HEK293 (cell line): Measurements from ENCODE around the gene ZMYND15.
A peak's percentile ranks its signal among the peaks of the same experiment; 100 is the strongest.

Experiments
- CTCF ChIA-PET: fragments of 350-600 bp; formaldehyde crosslinking; extraction: SDS; loops from one replicate; lab custom pipeline; 2021; ENCODE audit warnings: antibody characterized with exemption; lab: Yijun Ruan, JAX
- POLR2A ChIA-PET: fragments of 300-600 bp; formaldehyde crosslinking; extraction: SDS; loops from one replicate; lab custom pipeline; 2020; ENCODE audit warnings: antibody characterized with exemption, inconsistent platforms; lab: Yijun Ruan, JAX
- H3K27ac ChIP-seq: fragments of 200-500 bp; sonication (Bioruptor generic); 2 replicates; pipeline ENCODE4 v1.5.1; 2014; ENCODE audit warnings: low read depth, low read length, control low read depth, inconsistent platforms; ENCODE audit errors: extremely low read depth
- H3K36me3 ChIP-seq, 2 experiments: fragments of 200-500 bp in 1 of 2; sonication (Bioruptor generic) in 1 of 2; 1 replicate in 1 of 2; 2 replicates in 1 of 2; pipeline ENCODE4 v1.5.1; 2014 to 2017; ENCODE audit warnings: inconsistent platforms in 2 of 2, low read length in 2 of 2; ENCODE audit not compliant: control insufficient read depth in 2 of 2, insufficient read depth in 1 of 2
- H3K4me1 ChIP-seq: fragments of 200-500 bp; sonication (Bioruptor generic); 2 replicates; pipeline ENCODE4 v1.5.1; 2014; ENCODE audit warnings: mild to moderate bottlenecking, low read length, inconsistent platforms; ENCODE audit not compliant: control insufficient read depth, insufficient read depth
- H3K4me3 ChIP-seq: 2 replicates; pipeline ENCODE4 v1.5.1; 2011; ENCODE audit warnings: low read depth, mild to moderate bottlenecking, control low read depth, low read length, moderate library complexity
- H3K9me3 ChIP-seq: fragments of 200-500 bp; sonication (Bioruptor generic); 2 replicates; pipeline ENCODE4 v1.5.1; 2014; ENCODE audit warnings: low read depth, low read length, inconsistent platforms; ENCODE audit not compliant: control insufficient read depth, insufficient read depth
- KLF10 ChIP-seq: fragments of 450-650 bp; IDR thresholded peaks from 2 replicates; pipeline ENCODE4 v1.5.1; 2018; ENCODE audit warnings: missing biosample characterization, mild to moderate bottlenecking, missing genetic modification characterization
- KLF9 ChIP-seq: fragments of 450-650 bp; formaldehyde crosslinking; IDR thresholded peaks from 2 replicates; pipeline ENCODE4 v1.5.1; 2016; ENCODE audit warnings: missing biosample characterization, missing genetic modification characterization, low read depth
- MYNN ChIP-seq: fragments of 450-650 bp; formaldehyde crosslinking; IDR thresholded peaks from 2 replicates; pipeline ENCODE4 v1.5.1; 2016; ENCODE audit warnings: missing biosample characterization, missing genetic modification characterization, borderline replicate concordance
- OSR2 ChIP-seq: fragments of 450-650 bp; formaldehyde crosslinking; IDR thresholded peaks from 2 replicates; pipeline ENCODE4 v1.5.1; 2016; ENCODE audit warnings: missing biosample characterization, missing genetic modification characterization
- REPIN1 ChIP-seq: fragments of 450-650 bp; formaldehyde crosslinking; IDR thresholded peaks from 2 replicates; pipeline ENCODE4 v1.5.1; 2017; ENCODE audit warnings: missing biosample characterization, missing genetic modification characterization, low read depth
- SP7 ChIP-seq: fragments of 450-650 bp; formaldehyde crosslinking; IDR thresholded peaks from 2 replicates; pipeline ENCODE4 v1.5.1; 2016; ENCODE audit warnings: missing biosample characterization, missing genetic modification characterization
- TCF7L2 ChIP-seq: IDR thresholded peaks from 2 replicates; pipeline ENCODE4 v1.6.1; 2011; ENCODE audit warnings: low read depth, mild to moderate bottlenecking, inconsistent platforms, low read length, moderate library complexity, borderline replicate concordance
- ZBTB48 ChIP-seq: fragments of 450-650 bp; formaldehyde crosslinking; IDR thresholded peaks from 2 replicates; pipeline ENCODE4 v1.5.1; 2016; ENCODE audit warnings: missing biosample characterization, missing genetic modification characterization
- ZFP3 ChIP-seq: fragments of 450-650 bp; formaldehyde crosslinking; IDR thresholded peaks from 2 replicates; pipeline ENCODE4 v1.5.1; 2016; ENCODE audit warnings: low read depth, missing biosample characterization, missing genetic modification characterization
- ZNF112 ChIP-seq: fragments of 450-650 bp; formaldehyde crosslinking; IDR thresholded peaks from 2 replicates; pipeline ENCODE4 v1.5.0; 2017; ENCODE audit warnings: missing biosample characterization, missing genetic modification characterization
- ZNF169 ChIP-seq: fragments of 450-650 bp; formaldehyde crosslinking; IDR thresholded peaks from 2 replicates; pipeline ENCODE4 v1.5.1; 2016; ENCODE audit warnings: missing biosample characterization, missing genetic modification characterization
- ZNF221 ChIP-seq: fragments of 450-650 bp; formaldehyde crosslinking; IDR thresholded peaks from 2 replicates; pipeline ENCODE4 v1.5.1; 2017; ENCODE audit warnings: missing biosample characterization, missing genetic modification characterization, borderline replicate concordance
- ZNF561 ChIP-seq: fragments of 450-650 bp; IDR thresholded peaks from 2 replicates; pipeline ENCODE4 v1.5.1; 2018; ENCODE audit warnings: missing biosample characterization, missing genetic modification characterization, borderline replicate concordance
- ZNF571 ChIP-seq: fragments of 450-650 bp; formaldehyde crosslinking; IDR thresholded peaks from 2 replicates; pipeline ENCODE4 v1.5.0; 2017; ENCODE audit warnings: missing biosample characterization, missing genetic modification characterization
- ZNF621 ChIP-seq: fragments of 450-650 bp; formaldehyde crosslinking; IDR thresholded peaks from 2 replicates; pipeline ENCODE4 v1.5.1; 2017; ENCODE audit warnings: missing biosample characterization, missing genetic modification characterization
- ZNF623 ChIP-seq: fragments of 450-650 bp; formaldehyde crosslinking; IDR thresholded peaks from 2 replicates; pipeline ENCODE4 v1.5.1; 2016; ENCODE audit warnings: missing biosample characterization, missing genetic modification characterization
- ZNF624 ChIP-seq: fragments of 450-650 bp; formaldehyde crosslinking; IDR thresholded peaks from 2 replicates; pipeline ENCODE4 v1.5.1; 2017; ENCODE audit warnings: missing biosample characterization, missing genetic modification characterization
- ZNF660 ChIP-seq: fragments of 450-650 bp; IDR thresholded peaks from 2 replicates; pipeline ENCODE4 v1.5.1; 2018; ENCODE audit warnings: missing biosample characterization, mild to moderate bottlenecking, missing genetic modification characterization
- TF ChIP-seq, protein P1 (sequence below): fragments of 450-650 bp; formaldehyde crosslinking; IDR thresholded peaks from 2 replicates; pipeline ENCODE4 v1.5.1; 2016; ENCODE audit warnings: missing biosample characterization, missing genetic modification characterization
- TF ChIP-seq, protein P2 (sequence below): fragments of 450-650 bp; formaldehyde crosslinking; IDR thresholded peaks from 2 replicates; pipeline ENCODE4 v1.5.1; 2016; ENCODE audit warnings: missing biosample characterization, missing genetic modification characterization
- TF ChIP-seq, protein P3 (sequence below): fragments of 450-650 bp; IDR thresholded peaks from 2 replicates; pipeline ENCODE4 v1.5.1; 2018; ENCODE audit warnings: missing biosample characterization, mild to moderate bottlenecking, missing genetic modification characterization
- TF ChIP-seq, protein P4 (sequence below): fragments of 450-650 bp; formaldehyde crosslinking; IDR thresholded peaks from 2 replicates; pipeline ENCODE4 v1.5.1; 2016; ENCODE audit warnings: missing biosample characterization, missing genetic modification characterization
- TF ChIP-seq, protein P5 (sequence below): fragments of 450-650 bp; formaldehyde crosslinking; IDR thresholded peaks from 2 replicates; pipeline ENCODE4 v1.5.1; 2016; ENCODE audit warnings: missing biosample characterization, missing genetic modification characterization

ZMYND15 gene

DNA sequence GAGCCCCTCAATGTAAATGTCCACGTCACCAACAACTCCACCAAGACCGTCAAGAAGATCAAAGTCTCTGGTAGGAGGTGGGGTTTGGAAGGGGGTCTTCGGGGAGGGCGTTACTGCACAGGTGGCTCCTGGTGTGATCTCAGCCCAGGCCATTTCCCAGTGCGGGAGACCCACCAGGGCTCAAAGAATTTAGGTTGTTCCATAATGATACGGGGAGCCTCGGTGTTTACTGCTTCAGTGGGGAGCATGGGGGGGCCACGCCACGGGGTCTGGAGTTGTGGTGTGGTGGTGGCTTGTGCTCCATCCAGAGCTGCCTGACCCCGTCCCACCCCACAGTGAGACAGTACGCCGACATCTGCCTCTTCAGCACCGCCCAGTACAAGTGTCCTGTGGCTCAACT is 21.4 kb upstream of the ZMYND15 start:
- TF ChIP-seq OSR2 (tag by site-specific recombination) (no peak), KLF10 (no peak), ZNF221 (tag by site-specific recombination) (no peak), TCF7L2 (no peak), REPIN1 (tag by site-specific recombination) (no peak), MYNN (tag by site-specific recombination) (no peak), ZNF621 (tag by site-specific recombination) (no peak), ZFP3 (no peak), ZNF112 (no peak), ZNF623 (tag by site-specific recombination) (no peak)
- TF ChIP-seq, protein P1, sequence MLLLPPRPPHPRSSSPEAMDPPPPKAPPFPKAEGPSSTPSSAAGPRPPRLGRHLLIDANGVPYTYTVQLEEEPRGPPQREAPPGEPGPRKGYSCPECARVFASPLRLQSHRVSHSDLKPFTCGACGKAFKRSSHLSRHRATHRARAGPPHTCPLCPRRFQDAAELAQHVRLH (tag by site-specific recombination): no peak
- TF ChIP-seq, protein P2, sequence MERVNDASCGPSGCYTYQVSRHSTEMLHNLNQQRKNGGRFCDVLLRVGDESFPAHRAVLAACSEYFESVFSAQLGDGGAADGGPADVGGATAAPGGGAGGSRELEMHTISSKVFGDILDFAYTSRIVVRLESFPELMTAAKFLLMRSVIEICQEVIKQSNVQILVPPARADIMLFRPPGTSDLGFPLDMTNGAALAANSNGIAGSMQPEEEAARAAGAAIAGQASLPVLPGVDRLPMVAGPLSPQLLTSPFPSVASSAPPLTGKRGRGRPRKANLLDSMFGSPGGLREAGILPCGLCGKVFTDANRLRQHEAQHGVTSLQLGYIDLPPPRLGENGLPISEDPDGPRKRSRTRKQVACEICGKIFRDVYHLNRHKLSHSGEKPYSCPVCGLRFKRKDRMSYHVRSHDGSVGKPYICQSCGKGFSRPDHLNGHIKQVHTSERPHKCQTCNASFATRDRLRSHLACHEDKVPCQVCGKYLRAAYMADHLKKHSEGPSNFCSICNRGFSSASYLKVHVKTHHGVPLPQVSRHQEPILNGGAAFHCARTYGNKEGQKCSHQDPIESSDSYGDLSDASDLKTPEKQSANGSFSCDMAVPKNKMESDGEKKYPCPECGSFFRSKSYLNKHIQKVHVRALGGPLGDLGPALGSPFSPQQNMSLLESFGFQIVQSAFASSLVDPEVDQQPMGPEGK (tag by site-specific recombination): no peak
- Histone ChIP-seq H3K4me3 (no peak overlapping the region), H3K27ac (no peak overlapping the region), H3K4me1 (peaks cover 31% of the 10 kb centered on the region), H3K9me3 (no peaks in the 10 kb centered on the region), H3K36me3 (peaks cover 4 to 59% of the 10 kb centered on the region in 2 experiments; a peak in 2 of 3 replicates)
- ChIA-PET POLR2A (no interaction called here), CTCF (interaction anchor here (0.6 to 0.8 kb wide), 2 partner anchors 163 to 186 kb away, joined by 3 read pairs; no protein-coding TSS in a partner anchor)

DNA sequence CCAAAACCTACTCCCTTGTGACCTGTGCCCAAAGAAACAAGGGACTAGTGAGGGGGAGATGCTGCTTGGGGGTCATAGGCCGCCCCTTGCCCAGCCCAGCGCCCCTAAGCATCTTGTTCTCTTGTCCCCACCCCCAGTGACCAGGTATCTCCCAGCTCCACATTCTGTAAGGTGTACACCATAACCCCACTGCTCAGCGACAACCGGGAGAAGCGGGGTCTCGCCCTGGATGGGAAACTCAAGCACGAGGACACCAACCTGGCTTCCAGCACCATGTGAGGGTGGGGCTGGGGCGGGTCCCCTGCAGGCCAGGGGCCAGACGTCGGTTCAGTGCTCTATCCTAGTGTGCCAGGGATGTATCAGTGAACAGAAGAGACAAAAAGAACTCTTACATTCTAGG is 20.5 kb upstream of the ZMYND15 start:
- TF ChIP-seq ZBTB48: no peak
- no peak for TF ChIP-seq KLF9 (tag by site-specific recombination)
- TF ChIP-seq, protein P3, sequence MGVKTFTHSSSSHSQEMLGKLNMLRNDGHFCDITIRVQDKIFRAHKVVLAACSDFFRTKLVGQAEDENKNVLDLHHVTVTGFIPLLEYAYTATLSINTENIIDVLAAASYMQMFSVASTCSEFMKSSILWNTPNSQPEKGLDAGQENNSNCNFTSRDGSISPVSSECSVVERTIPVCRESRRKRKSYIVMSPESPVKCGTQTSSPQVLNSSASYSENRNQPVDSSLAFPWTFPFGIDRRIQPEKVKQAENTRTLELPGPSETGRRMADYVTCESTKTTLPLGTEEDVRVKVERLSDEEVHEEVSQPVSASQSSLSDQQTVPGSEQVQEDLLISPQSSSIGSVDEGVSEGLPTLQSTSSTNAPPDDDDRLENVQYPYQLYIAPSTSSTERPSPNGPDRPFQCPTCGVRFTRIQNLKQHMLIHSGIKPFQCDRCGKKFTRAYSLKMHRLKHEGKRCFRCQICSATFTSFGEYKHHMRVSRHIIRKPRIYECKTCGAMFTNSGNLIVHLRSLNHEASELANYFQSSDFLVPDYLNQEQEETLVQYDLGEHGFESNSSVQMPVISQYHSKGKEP (tag by site-specific recombination): no peak
- TF ChIP-seq, protein P4, sequence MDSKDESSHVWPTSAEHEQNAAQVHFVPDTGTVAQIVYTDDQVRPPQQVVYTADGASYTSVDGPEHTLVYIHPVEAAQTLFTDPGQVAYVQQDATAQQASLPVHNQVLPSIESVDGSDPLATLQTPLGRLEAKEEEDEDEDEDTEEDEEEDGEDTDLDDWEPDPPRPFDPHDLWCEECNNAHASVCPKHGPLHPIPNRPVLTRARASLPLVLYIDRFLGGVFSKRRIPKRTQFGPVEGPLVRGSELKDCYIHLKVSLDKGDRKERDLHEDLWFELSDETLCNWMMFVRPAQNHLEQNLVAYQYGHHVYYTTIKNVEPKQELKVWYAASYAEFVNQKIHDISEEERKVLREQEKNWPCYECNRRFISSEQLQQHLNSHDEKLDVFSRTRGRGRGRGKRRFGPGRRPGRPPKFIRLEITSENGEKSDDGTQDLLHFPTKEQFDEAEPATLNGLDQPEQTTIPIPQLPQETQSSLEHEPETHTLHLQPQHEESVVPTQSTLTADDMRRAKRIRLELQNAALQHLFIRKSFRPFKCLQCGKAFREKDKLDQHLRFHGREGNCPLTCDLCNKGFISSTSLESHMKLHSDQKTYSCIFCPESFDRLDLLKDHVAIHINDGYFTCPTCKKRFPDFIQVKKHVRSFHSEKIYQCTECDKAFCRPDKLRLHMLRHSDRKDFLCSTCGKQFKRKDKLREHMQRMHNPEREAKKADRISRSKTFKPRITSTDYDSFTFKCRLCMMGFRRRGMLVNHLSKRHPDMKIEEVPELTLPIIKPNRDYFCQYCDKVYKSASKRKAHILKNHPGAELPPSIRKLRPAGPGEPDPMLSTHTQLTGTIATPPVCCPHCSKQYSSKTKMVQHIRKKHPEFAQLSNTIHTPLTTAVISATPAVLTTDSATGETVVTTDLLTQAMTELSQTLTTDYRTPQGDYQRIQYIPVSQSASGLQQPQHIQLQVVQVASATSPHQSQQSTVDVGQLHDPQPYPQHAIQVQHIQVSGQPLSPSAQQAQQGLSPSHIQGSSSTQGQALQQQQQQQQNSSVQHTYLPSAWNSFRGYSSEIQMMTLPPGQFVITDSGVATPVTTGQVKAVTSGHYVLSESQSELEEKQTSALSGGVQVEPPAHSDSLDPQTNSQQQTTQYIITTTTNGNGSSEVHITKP (tag by site-specific recombination): no peak
- TF ChIP-seq SP7: no peak
- TF ChIP-seq ZNF561: no peak
- no peak for TF ChIP-seq ZNF660 (tag by site-specific recombination)
- TF ChIP-seq ZNF169: no peak
- no peak for TF ChIP-seq TCF7L2
- TF ChIP-seq ZNF571: no peak
- TF ChIP-seq, protein P5, sequence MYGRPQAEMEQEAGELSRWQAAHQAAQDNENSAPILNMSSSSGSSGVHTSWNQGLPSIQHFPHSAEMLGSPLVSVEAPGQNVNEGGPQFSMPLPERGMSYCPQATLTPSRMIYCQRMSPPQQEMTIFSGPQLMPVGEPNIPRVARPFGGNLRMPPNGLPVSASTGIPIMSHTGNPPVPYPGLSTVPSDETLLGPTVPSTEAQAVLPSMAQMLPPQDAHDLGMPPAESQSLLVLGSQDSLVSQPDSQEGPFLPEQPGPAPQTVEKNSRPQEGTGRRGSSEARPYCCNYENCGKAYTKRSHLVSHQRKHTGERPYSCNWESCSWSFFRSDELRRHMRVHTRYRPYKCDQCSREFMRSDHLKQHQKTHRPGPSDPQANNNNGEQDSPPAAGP: no peak
- no peak for TF ChIP-seq ZNF624
- no peak overlapping the region for H3K4me3 ChIP-seq
- H3K9me3 ChIP-seq: no peaks in the 10 kb centered on the region
- H3K27ac ChIP-seq: peak overlapping the region; percentile 76
- POLR2A ChIA-PET: interaction anchor here (0.7 to 1.4 kb wide), 2 partner anchors 9 to 195 kb away, joined by 6 to 7 read pairs; partner anchors contain the start of gene ARRB2
- peaks cover 31% of the 10 kb centered on the region for H3K4me1 ChIP-seq
- CTCF ChIA-PET: interaction anchor here (0.8 kb wide), 1 partner anchor 162 kb away, joined by 3 read pairs; no protein-coding TSS in a partner anchor
- peaks cover 4 to 59% of the 10 kb centered on the region in 2 experiments; a peak in 2 of 3 replicates for H3K36me3 ChIP-seq
